Esophagus muscularis mucosa (tissue), 3 donors: ENCODE measurements around the gene TRABD2B.

Experiments
- CTCF ChIP-seq, 3 experiments: fragments of 200-600 bp in 2 of 3; fragments of 450-650 bp in 1 of 3; sonication (generic) in 2 of 3; IDR thresholded peaks; one replicate each; pipeline ENCODE4 v1.5.1; 2017 to 2019; ENCODE audit warnings: antibody characterized with exemption in 3 of 3, mild to moderate bottlenecking in 2 of 3, moderate library complexity in 1 of 3
- POLR2A ChIP-seq: fragments of 450-650 bp; IDR thresholded peaks from one replicate; pipeline ENCODE4 v1.6.1; 2017; ENCODE audit warnings: antibody characterized with exemption, moderate library complexity, mild to moderate bottlenecking, low read depth
- POLR2AphosphoS5 ChIP-seq, 2 donors: sonication (generic); formaldehyde crosslinking; IDR thresholded peaks; one replicate each; pipeline ENCODE4 v1.6.1; 2017; ENCODE audit warnings: antibody characterized with exemption in 2 of 2

DNA sequence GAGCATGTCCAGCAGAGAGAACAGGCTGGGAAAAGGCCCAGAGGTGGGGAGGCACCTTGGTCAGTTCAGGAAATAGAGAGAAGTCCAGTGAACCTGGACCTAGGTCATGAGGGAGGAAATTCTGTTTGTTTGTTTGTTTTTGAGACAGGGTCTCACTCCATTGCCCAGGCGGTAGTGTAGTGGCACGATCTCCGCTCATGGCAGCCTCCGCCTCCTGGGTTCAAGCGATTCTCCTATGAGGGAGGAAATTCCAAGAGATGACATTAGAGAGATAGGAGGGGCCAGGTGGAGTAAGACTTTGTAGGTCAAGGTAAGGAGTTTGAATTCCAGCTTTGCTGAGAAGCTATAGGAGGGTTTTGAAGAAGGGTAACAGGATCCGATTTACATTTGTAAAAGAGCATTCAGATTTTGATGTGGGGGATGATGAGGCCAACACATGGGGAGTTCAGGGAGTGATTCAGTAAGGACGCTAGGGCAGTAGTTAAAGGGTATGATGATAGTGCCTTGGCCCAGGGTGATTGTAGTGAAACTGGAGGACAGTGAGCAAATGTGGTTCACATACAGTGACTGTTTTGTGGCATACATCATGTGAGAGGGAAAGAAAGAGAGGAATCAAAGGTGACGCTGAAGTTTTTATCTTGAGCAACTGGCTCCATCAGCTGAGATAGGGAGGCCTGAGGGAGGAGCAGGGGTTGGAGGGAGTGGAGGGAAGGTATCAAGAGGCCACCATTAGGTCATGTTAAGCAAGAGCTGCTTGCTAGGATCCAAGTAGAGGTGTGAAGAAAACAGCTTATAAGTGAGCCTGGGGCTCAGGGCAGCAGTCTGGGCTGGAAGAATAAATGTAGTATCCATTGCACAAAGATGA lies 8.3 kb upstream of the TRABD2B start:
- TF ChIP-seq POLR2AphosphoS5 (IDR thresholded peaks at IDR 0.05), result no peak
- no peak for TF ChIP-seq CTCF (IDR thresholded peaks at IDR 0.05)
- no peak for TF ChIP-seq POLR2A
